Measurements from ENCODE around the gene RANBP1.
A peak's percentile ranks its signal among the peaks of the same experiment; 100 is the strongest.
"Not testable (repeated sequence)": the region's sequence is repeated elsewhere in the genome, so short reads cannot be mapped to it uniquely, and the experiment has no call there.

The RANBP1 gene

GRCh38 chr22:20155330-20156041, 39.6 kb downstream of the RANBP1 start:
- DNase-seq = peak; percentile 88

GRCh38 chr22:20156042-20156389, 40.1 kb downstream of the RANBP1 start:
- no peak for DNase-seq

GRCh38 chr22:20156611-20157429, 40.9 kb downstream of the RANBP1 start:
- DNase-seq = peak; percentile 63

- no peak for DNase-seq
These were observed 41.7 kb downstream of the RANBP1 start for GRCh38 chr22:20157430-20158183.

- no peak for DNase-seq
These were observed 42.6 kb downstream of the RANBP1 start for GRCh38 chr22:20158391-20159036.

- no peak for DNase-seq
These were observed 43.2 kb downstream of the RANBP1 start for GRCh38 chr22:20159076-20159475.

- DNase-seq = not testable (repeated sequence)
These were observed 43.6 kb downstream of the RANBP1 start for GRCh38 chr22:20159531-20159930.

- no peak for DNase-seq
These were observed 44.1 kb downstream of the RANBP1 start for GRCh38 chr22:20160041-20160440.

GRCh38 chr22:20164863-20165262, 49.0 kb downstream of the RANBP1 start:
- peak; percentile 25 for DNase-seq

GRCh38 chr22:20165421-20165820, 49.5 kb downstream of the RANBP1 start:
- no peak for DNase-seq

GRCh38 chr22:20165913-20166312, 50.0 kb downstream of the RANBP1 start:
- DNase-seq = no peak

- DNase-seq = no peak
These were observed 50.8 kb downstream of the RANBP1 start for GRCh38 chr22:20166703-20167102.

- no peak for DNase-seq
These were observed 51.9 kb downstream of the RANBP1 start for GRCh38 chr22:20167643-20168322.

- DNase-seq = no peak
These were observed 53.4 kb downstream of the RANBP1 start for GRCh38 chr22:20169253-20169822.

- DNase-seq = no peak
These were observed 54.3 kb downstream of the RANBP1 start for GRCh38 chr22:20170170-20170569.

- DNase-seq = no peak
These were observed 55.6 kb downstream of the RANBP1 start for GRCh38 chr22:20171288-20172140.

GRCh38 chr22:20172141-20172613, 56.3 kb downstream of the RANBP1 start:
- DNase-seq = no peak

GRCh38 chr22:20173246-20173645, 57.3 kb downstream of the RANBP1 start:
- DNase-seq = no peak

GRCh38 chr22:20173772-20174171, 57.9 kb downstream of the RANBP1 start:
- no peak for DNase-seq

- DNase-seq = no peak
These were observed 59.1 kb downstream of the RANBP1 start for GRCh38 chr22:20174785-20175596.
